Stimulated activated CD4-positive, alpha-beta T cell treated with anti-CD3 and anti-CD28 coated beads, Interleukin-15, amount 100 ng/mL, for 1 hour (primary cell): ENCODE results near the gene GRIN3A.
"Not testable (repeated sequence)": the region's sequence is repeated elsewhere in the genome, so short reads cannot be mapped to it uniquely, and the experiment has no call there.

ENCODE experiments used
- DNase-seq, 2 donors: peaks; one replicate each; pipeline ENCODE4 v3.0.0-alpha.2; 2020; ENCODE audit warnings: low read depth in 1 of 2, low spot score in 1 of 2

Gene GRIN3A

DNA sequence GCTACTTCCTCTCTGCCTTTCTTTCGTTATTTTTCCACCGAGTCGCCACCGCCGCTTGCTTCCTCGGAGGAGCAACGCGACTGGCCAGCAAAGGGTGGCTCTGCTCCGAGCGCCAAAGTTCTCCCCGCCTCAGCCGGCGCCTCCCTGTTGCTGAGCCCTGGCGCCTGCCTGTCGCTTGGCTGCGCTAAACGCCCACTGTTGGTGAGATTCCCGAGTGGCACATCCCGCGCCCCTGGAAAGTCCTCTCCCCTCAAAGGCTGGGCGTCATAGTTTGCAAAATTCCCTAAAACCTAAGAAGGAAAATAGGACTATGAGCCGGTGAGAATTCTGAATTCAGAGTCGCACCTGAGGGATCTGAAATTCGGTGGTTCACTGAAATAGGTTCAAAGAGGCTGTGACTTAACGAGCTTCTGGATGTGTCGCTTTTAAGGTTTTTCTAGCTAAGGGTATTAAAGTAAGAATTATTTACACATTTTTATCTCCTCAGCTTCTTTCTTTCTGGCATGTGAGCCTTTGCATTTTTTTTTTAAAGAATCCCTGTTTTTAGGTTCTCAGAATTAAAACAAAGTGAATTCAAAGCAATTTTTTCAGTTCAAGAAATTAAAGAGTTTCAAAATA lies at the start of gene GRIN3A:
TSS of gene GRIN3A (minus strand) at position 82 of the 618 bp plus-strand sequence. CDS start 668 bp downstream, outside the sequence.
- DNase-seq, result no peak

GRCh38 chr9:101787891-101788290 lies 49.4 kb upstream of the GRIN3A start:
- DNase-seq, result no peak

DNA sequence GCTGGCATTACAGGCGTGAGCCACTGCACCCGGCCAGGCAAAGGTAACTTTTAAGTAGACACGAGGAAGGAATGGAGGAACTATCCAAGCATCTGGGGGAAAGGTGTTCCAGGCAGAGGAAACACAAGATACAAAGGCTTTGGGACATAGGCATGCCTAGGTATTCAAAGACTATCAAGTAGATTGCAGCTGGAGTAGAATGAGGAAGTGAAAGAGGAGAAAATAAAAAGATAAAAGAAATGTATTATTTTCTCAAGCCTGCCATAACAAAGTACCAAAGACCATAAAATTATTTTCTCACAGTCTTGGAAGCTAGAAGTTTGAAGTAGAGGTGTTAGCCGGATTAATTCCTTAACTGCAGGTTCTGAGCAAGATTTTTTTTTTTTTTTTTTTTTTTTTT lies 39.9 kb upstream of the GRIN3A start:
- DNase-seq, result no peak

DNA sequence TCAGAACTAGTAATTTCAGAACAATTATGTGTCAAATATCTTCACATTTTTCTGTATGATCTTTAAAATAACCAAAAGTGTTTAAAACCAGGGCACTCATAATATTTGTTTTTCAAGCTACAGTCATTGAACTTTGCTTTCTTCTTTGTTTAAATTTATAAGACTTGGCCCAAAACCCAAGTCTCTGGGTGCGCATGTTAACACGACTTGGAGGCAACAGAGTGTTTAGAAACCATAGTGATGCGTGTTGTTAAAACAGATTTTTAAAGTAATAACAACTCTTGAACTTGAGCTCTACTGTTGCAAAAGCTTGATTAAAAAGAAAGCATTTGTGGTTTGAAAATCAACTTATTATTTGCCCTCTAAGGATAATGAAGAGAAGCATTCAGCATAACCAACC lies 26.0 kb upstream of the GRIN3A start:
- DNase-seq, result no peak

DNA sequence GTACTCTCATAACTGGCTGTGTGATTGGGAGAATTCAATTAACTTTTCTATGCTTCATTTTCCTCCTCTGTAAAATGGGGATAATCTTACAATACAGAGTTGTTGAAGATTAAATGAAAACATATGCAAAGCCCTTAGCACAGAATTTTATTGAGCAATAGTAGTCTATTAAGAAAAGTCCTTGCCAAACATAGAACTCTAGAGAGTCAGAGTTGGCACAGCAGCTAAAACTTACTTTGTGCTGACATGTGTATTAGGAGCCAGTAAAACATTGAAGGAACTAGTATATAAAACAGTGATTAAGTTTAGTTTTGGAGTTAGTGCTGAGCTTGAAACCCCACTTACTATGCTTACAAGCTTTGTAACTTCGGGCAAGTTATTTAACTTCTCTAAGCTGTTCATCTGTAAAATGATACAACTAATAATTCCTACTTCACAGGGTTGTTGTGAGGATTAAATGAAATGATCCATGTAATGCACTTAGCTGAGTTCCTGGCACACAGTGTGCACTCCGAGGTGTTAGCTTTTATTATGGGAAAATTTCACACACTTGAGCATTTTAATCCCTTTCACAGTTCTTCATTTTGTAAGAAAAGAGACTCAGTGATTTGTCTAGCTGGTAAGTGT lies 20.0 kb upstream of the GRIN3A start:
- DNase-seq, result no peak

- no peak for DNase-seq
These were observed 15.3 kb upstream of the GRIN3A start for GRCh38 chr9:101753716-101754115.

DNA sequence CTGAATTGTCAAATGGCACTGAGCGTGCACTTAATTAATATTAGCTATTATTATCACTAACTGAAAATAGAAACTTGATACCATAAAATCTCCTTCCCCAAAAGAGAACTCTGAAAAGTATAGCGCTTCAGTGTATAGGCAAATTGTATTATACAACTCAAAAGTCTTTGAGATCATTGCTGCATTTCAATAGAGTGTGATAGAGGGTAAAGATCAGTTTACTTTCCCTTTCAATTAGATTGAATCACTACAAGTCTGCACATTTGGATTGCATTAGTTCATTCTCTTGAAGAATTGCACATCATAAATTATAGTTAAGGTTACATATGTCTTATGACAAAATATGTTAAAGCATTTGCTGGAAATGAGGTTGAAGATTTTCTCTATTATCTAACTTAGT lies 13.4 kb upstream of the GRIN3A start:
- no peak for DNase-seq

DNA sequence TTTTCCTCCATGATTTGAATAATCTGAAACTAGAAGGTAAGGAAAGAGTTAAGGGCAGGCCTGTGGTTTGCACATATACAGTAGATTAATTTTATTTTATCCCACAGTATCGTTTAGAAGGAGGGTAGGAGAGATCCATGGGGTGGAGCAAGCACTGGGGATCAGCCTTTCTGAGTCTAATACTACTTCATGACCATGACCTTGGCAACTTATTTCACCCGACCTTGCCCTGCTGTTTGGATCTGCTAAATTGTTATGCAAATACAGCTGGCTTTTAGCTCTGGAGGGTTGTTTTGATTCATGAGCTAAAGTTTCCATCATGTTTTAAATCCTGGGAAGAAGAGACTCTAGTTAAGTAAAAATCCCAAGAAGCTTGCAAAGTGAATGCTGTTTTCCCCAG lies 864 bp upstream of the GRIN3A start:
- no peak for DNase-seq

DNA sequence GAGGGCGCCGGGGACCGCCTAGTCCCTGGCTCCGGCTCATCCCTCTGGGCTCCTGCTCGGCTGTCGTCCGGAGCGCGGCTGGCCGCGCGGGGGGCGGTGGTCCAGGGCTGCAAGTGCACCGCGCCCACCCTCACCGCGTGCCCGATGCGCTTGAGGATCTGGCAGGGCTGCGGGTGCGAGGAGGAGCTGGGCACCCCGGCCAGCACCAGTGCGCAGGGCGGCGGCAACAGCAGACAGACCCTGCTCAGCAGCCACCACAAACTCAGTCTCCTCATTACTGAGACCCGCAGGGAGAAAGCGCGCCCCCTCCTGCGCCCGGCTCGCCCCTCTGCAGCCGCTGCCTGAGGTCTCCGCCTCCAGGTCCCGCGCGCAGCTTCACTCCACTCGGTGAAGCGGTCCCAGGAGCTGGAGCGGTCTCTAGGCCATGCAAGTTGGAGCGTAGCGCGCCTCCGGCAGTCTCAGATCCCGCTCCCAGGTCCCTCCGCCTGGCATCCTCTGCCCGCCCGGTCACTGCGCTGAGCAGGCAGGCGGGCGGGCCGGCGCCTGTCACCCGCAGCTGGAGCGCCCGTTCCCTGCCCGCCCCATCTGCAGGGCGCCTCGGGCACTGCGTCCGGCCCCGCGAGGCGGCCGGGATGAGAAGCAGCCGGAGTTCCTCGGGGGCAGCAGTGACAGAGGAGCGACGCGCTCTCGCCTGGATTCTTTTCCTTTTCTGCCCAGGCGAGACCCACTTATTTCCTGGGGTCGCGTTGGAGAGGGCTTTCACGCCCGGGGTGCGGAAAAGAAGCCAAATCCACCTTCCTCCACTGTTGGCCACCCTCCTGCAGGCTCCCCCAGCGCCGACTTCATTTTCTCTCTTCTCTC lies 512 bp downstream of the GRIN3A start:
- DNase-seq, result no peak

GRCh38 chr9:101737165-101737704 lies 1.2 kb downstream of the GRIN3A start:
- DNase-seq, result no peak

DNA sequence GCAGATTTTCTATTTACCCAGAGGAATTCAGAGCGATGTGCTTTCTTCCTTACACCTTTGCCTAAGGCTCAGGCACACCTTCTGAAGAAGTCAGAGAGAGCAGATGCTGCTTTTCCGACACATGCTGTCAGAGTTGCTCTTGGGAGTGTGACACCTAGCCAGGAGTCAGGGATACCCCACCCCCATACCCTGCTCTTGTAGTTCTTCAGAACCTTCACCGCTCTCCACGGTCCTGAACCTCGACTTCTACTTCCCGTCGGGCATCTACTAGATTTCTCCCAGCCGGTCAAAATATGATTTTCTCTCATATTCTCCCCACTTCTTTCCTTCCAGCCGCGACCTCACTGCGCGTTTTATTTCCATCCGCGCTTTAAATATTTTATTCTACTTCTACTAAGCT lies 1.7 kb downstream of the GRIN3A start:
- no peak for DNase-seq

- no peak for DNase-seq
These were observed 7.0 kb downstream of the GRIN3A start for GRCh38 chr9:101731429-101731828.

GRCh38 chr9:101727612-101728524 lies 10.6 kb downstream of the GRIN3A start:
- DNase-seq, result no peak

DNA sequence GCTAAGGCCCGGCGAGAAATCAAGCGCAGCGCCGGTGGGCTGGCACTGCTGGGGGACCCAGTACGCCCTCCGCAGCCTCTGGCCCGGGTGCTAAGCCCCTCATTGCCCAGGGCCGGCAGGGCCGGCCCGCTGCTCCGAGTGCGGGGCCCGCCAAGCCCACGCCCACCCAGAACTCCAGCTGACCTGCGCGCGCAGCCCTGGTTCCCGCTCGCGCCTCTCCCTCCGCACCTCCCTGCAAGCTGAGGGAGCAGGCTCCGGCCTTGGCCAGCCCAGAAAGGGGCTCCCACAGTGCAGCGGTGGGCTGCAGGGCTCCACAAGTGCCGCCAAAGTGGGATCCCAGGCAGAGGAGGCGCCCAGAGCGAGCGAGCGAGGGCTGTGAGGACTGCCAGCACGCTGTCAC lies 14.2 kb downstream of the GRIN3A start:
- not testable (repeated sequence) for DNase-seq

DNA sequence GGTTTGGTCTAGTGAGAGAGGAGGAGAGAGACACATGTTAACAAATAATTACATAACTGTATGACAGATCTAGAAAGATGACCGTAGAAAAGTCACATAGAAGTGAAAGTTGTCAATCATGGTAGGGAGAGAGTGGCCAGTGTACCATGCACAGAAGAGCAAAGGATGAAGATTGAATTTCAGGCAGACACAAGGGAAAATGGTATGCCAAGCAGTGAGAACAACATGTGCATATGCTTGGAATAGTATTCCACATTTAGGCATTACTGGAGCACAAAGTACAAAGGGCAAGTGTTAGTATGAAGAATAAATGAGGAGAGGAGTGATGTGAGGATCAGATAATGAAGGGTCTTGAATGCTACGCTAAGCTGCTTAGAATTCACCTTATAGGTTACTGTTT lies 20.3 kb downstream of the GRIN3A start:
- DNase-seq, result no peak

DNA sequence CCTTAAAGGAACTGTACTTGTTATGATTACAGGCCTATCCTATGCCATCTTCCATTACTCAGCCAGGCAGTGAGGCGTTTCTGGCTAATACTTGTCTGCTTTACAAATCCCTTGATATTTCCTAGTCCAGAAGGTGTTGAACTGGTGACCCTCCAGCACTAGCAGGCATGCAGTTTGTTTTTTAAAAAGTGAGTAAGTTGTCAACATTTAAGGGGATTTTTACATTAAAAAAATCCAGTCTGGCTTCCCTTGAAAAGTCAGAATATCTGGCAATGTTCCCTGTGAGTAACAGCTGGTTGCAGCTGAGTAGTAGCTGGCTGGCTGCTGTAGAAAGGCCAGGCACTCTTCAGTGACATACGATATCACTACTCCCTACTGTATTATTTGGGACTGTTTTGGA lies 21.8 kb downstream of the GRIN3A start:
- DNase-seq, result no peak

GRCh38 chr9:101711330-101711941 lies 27.0 kb downstream of the GRIN3A start:
- no peak for DNase-seq

GRCh38 chr9:101708855-101709254 lies 29.6 kb downstream of the GRIN3A start:
- no peak for DNase-seq

DNA sequence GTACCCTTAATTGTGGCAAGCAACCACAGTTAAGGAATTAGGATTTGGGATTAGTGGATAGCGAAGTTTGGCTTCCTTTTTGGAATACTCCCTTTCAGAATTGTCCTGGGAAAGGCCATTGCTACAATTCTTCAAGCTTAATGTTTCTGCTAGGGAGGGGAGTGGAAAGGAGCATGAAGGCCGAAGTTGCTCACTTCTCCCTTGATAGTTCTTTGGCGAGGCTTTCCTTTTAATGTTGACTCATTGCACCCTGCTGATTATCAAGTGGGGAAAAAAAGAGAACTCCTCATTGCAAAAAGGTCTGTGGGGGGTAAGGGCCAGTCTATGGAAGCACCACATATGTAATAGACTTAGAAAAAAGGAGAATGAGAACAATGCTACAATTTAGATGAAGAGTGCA lies 30.7 kb downstream of the GRIN3A start:
- no peak for DNase-seq

- DNase-seq, result no peak
These were observed 31.4 kb downstream of the GRIN3A start for GRCh38 chr9:101706997-101707396.
